Ectodermal cell (in vitro differentiated cells): ENCODE results near the gene ANKRD44.

Experiments used
- H3K27ac ChIP-seq: 2 replicates; pipeline ENCODE4 v1.7.0; 2013; ENCODE audit warnings: mild to moderate bottlenecking, low read depth, low read length; ENCODE audit not compliant: insufficient read depth, poor library complexity, severe bottlenecking
- H3K27me3 ChIP-seq: 2 replicates; pipeline ENCODE4 v1.7.0; 2013; ENCODE audit warnings: mild to moderate bottlenecking, low read length; ENCODE audit not compliant: insufficient read depth, control insufficient read depth, poor library complexity, severe bottlenecking
- H3K36me3 ChIP-seq: one replicate; pipeline ENCODE4 v1.7.0; 2013; ENCODE audit warnings: low read length; ENCODE audit not compliant: control insufficient read depth, insufficient read depth
- H3K4me1 ChIP-seq: one replicate; pipeline ENCODE4 v1.7.0; 2013; ENCODE audit warnings: low read length; ENCODE audit not compliant: control insufficient read depth, insufficient read depth
- H3K4me3 ChIP-seq: 2 replicates; pipeline ENCODE4 v1.7.0; 2013; ENCODE audit warnings: low read depth, low read length, control low read depth; ENCODE audit not compliant: insufficient read depth
- H3K9me3 ChIP-seq: 2 replicates; pipeline ENCODE4 v1.7.0; 2013; ENCODE audit warnings: mild to moderate bottlenecking, low read length, moderate library complexity; ENCODE audit not compliant: control insufficient read depth
- WGBS, 2 experiments: methylation state at CpG; one replicate each; pipeline ENCODE4 v1.1.7; 2013; ENCODE audit warnings: missing lambda C conversion rate in 2 of 2; 5-methylcytosine and 5-hydroxymethylcytosine counted together

Gene ANKRD44

DNA sequence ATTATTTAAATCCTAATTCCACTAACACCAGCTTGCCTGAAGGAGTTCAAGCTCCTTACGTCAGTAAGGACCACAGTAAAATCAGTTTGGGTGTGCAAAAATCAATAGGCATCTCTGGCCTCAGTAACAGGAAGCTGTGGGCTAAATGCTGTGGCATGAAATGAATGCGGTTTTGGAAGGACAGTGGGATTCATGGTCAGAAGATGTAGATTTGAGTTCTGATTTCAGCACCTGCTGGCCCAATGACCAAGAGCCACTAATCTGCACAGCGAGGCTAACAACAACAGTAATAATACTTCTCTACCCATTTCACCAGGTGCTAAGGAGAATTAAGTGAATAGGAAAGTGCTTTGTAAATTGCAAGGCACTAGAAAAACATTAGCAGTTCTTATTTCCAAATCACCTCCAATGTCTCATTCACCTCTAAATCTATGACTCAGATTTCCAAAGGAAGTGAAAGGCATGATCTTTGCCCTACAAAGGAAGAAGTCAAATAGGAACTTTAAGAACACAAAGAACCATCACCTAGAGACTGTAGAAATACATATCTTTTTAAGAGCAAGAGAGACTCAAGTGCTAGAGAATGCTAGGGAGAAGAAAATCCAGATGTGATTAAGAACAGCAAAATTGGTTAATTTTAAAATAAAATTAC, 172.6 kb downstream of the ANKRD44 start:
- no peaks in the 10 kb centered on the region for H3K36me3 ChIP-seq
- no peak overlapping the region for H3K27ac ChIP-seq
- H3K27me3 ChIP-seq: no peaks in the 10 kb centered on the region
- no peak overlapping the region for H3K4me3 ChIP-seq
- H3K4me1 ChIP-seq: no peaks in the 10 kb centered on the region
- 87 to 100% methylated on average over 2 of the region's 3 CpGs for WGBS, 2 experiments
- no peaks in the 10 kb centered on the region for H3K9me3 ChIP-seq

- 79 to 80% methylated on average over 4 of the region's 4 CpGs for WGBS, 2 experiments
- H3K4me3 ChIP-seq: no peak overlapping the region
Measured at GRCh38 chr2:197137231-197137630, 173.3 kb downstream of the ANKRD44 start.

GRCh38 chr2:197136452-197136851, 174.1 kb downstream of the ANKRD44 start:
- Histone ChIP-seq H3K4me3 (no peak overlapping the region), H3K9me3 (no peaks in the 10 kb centered on the region), H3K4me1 (no peaks in the 10 kb centered on the region), H3K27me3 (no peaks in the 10 kb centered on the region), H3K27ac (no peak overlapping the region), H3K36me3 (no peaks in the 10 kb centered on the region)
- 62 to 70% methylated on average over 4 to 5 of the region's 5 CpGs for WGBS, 2 experiments

More at GRCh38 chr2:197137231-197137630, 173.3 kb downstream of the ANKRD44 start:
- H3K4me1 ChIP-seq: no peaks in the 10 kb centered on the region
- no peaks in the 10 kb centered on the region for H3K36me3 ChIP-seq
- H3K27me3 ChIP-seq: no peaks in the 10 kb centered on the region
- no peak overlapping the region for H3K27ac ChIP-seq
- no peaks in the 10 kb centered on the region for H3K9me3 ChIP-seq

DNA sequence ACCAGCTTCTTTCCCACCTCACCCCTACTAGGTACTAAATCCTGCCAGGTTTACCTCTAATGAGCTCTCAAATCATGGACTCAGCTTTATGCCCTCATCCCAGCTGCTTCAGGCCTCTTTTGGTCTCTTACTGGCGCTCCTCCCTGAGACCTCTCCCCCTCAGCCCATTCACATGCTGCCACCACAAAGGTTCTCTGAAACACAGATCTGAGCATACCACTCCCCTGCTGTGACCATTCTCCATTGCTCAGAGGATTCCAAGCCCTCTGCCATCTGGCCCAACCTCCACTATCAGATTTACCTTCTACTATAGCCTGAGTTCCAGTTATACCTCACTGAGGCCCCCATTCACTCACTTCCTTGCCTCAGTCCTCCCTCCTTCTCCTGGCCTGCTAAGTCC, 174.8 kb downstream of the ANKRD44 start:
- no peaks in the 10 kb centered on the region for H3K9me3 ChIP-seq
- no peaks in the 10 kb centered on the region for H3K4me1 ChIP-seq
- H3K27me3 ChIP-seq: no peaks in the 10 kb centered on the region
- 68 to 78% methylated on average over 1 of the region's 1 CpG for WGBS, 2 experiments
- no peak overlapping the region for H3K27ac ChIP-seq
- H3K36me3 ChIP-seq: no peaks in the 10 kb centered on the region
- no peak overlapping the region for H3K4me3 ChIP-seq

GRCh38 chr2:197134206-197134605, 176.4 kb downstream of the ANKRD44 start:
- WGBS, 2 experiments: 97 to 98% methylated on average over 2 of the region's 2 CpGs
- Histone ChIP-seq H3K36me3 (no peaks in the 10 kb centered on the region), H3K9me3 (no peaks in the 10 kb centered on the region), H3K4me3 (no peak overlapping the region), H3K27ac (no peak overlapping the region), H3K27me3 (no peaks in the 10 kb centered on the region), H3K4me1 (no peaks in the 10 kb centered on the region)

GRCh38 chr2:197131558-197131855, 179.1 kb downstream of the ANKRD44 start:
- WGBS, 2 experiments: 92 to 93% methylated on average over 4 of the region's 4 CpGs
- no peaks in the 10 kb centered on the region for H3K36me3 ChIP-seq
- H3K9me3 ChIP-seq: no peaks in the 10 kb centered on the region
- H3K4me3 ChIP-seq: no peak overlapping the region
- no peak overlapping the region for H3K27ac ChIP-seq
- H3K4me1 ChIP-seq: no peaks in the 10 kb centered on the region
- no peaks in the 10 kb centered on the region for H3K27me3 ChIP-seq

GRCh38 chr2:197130318-197130717, 180.3 kb downstream of the ANKRD44 start:
- H3K9me3 ChIP-seq: no peaks in the 10 kb centered on the region
- no peaks in the 10 kb centered on the region for H3K4me1 ChIP-seq
- H3K27me3 ChIP-seq: no peaks in the 10 kb centered on the region
- no peak overlapping the region for H3K4me3 ChIP-seq
- H3K36me3 ChIP-seq: no peaks in the 10 kb centered on the region
- WGBS, 2 experiments: 93 to 94% methylated on average over 6 of the region's 6 CpGs
- H3K27ac ChIP-seq: no peak overlapping the region

DNA sequence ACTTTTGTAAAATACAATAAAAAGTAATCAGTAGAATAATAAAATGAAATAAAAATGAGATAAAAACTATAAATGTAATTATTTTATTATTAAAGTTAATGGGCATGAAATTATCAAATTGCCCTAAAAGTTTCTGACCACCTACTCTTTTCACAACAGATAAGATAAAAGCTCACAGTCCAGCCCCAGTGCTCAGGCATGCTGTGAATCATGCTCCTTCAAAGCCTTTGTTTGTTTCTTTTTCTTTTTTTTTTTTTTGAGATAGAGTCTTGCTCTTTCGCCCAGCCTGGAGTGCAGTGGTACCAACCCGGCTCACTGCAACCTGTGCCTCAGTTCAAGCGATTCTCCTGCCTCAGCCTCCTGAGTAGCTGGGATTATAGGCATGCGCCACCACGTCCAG, 181.7 kb downstream of the ANKRD44 start:
- H3K27me3 ChIP-seq: no peaks in the 10 kb centered on the region
- no peaks in the 10 kb centered on the region for H3K4me1 ChIP-seq
- 86 to 91% methylated on average over 5 of the region's 5 CpGs for WGBS, 2 experiments
- no peak overlapping the region for H3K4me3 ChIP-seq
- H3K27ac ChIP-seq: no peak overlapping the region
- no peaks in the 10 kb centered on the region for H3K36me3 ChIP-seq
- no peaks in the 10 kb centered on the region for H3K9me3 ChIP-seq

DNA sequence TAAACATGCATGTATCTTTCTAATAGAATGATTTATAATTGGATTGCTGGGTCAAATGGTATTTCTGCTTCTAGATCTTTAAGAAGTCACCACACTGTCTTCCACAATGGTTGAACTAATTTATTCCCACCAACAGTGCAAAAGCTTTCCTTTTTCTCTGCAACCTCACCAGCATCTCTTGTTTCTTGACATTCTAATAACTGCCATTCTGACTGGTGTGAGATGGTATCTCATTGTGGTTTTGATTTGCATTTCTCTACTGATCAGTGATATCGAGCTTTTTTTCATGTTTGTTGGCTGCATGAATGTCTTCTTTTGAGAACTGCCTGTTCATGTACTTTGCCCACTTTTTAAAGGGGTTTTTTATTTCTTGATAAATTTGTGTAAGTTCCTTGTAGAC, 182.5 kb downstream of the ANKRD44 start:
- no peaks in the 10 kb centered on the region for H3K4me1 ChIP-seq
- 88 to 100% methylated on average over 1 of the region's 1 CpG for WGBS, 2 experiments
- H3K27ac ChIP-seq: no peak overlapping the region
- H3K4me3 ChIP-seq: no peak overlapping the region
- no peaks in the 10 kb centered on the region for H3K9me3 ChIP-seq
- no peaks in the 10 kb centered on the region for H3K27me3 ChIP-seq
- no peaks in the 10 kb centered on the region for H3K36me3 ChIP-seq

DNA sequence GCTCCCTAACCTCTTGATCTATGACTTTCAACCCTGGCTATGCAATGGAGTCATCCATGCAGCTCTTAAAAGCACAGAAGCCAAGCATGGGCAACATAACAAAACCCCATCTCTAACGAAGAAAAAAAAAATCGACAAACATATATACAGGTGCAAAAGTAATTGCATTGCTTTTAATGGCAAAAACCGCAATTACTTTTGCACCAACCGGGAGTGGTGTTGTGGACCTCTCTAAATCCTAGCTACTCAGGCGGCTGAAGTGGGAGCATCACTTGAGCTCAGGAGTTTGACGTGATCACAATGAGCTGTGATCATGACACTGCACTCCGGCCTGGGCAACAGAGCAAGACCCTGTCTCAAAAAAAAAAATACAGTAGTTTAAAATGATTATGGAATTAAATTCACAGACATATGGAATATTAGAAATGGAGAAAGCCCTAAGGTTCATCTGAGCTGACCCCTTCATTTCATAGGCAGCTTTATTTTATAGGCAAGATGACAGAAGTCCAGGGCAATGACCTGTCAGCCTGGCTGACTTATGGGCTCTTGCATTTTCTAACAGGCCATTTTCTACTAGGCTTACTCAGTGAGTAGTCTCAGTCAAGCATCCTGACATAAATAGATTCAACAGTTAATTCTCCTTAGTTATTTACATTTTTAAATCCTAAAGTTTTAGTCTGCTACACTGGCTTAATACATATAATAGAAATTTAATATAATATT, 183.8 kb downstream of the ANKRD44 start:
- H3K4me3 ChIP-seq: no peak overlapping the region
- H3K27ac ChIP-seq: no peak overlapping the region
- H3K4me1 ChIP-seq: no peaks in the 10 kb centered on the region
- H3K36me3 ChIP-seq: no peaks in the 10 kb centered on the region
- 88 to 89% methylated on average over 7 of the region's 7 CpGs for WGBS, 2 experiments
- H3K9me3 ChIP-seq: no peaks in the 10 kb centered on the region
- no peaks in the 10 kb centered on the region for H3K27me3 ChIP-seq
